SK-N-SH (cell line): ENCODE results near the gene EMP2. TPM values are rescaled to one million over a fixed set of nuclear protein-coding genes. Genes with fewer than 3 reads are reported as not detected.

ENCODE experiments used
- CTCF ChIA-PET: fragments of 300-600, 350-600 bp; formaldehyde crosslinking; extraction: SDS; loops from one replicate; lab custom pipeline; 2021; lab: Yijun Ruan, JAX
- POLR2A ChIA-PET: fragments of 350-600 bp; sonication (Branson Sonifier 250); formaldehyde crosslinking; extraction: SDS; loops from one replicate; lab custom pipeline; 2020; ENCODE audit warnings: antibody characterized with exemption, inconsistent platforms; lab: Yijun Ruan, JAX
- DNase-seq: peaks from one replicate; pipeline ENCODE4 v3.0.0; 2012
- H2AFZ ChIP-seq: fragments of 200-600 bp; sonication (generic); 2 replicates; pipeline ENCODE4 v1.8.1; 2016; ENCODE audit warnings: antibody characterized with exemption, mild to moderate bottlenecking, low read depth
- H3F3A ChIP-seq: fragments of 200-600 bp; sonication (generic); replicated peaks from 2 replicates; pipeline ENCODE3; 2016; ENCODE audit warnings: antibody characterized with exemption, mild to moderate bottlenecking; ENCODE audit not compliant: insufficient read depth
- H3K27ac ChIP-seq, 2 experiments: fragments of 200-500 bp in 1 of 2; fragments of 200-600 bp in 1 of 2; sonication (Bioruptor generic) in 1 of 2; sonication (generic), shearing (Covaris generic) in 1 of 2; 2 replicates each; pipeline versions ENCODE4 v1.5.1 to v1.6.1; 2014 to 2016; ENCODE audit warnings: low read depth in 2 of 2, inconsistent platforms in 1 of 2, low read length in 1 of 2, mild to moderate bottlenecking in 1 of 2, mixed read lengths in 1 of 2
- H3K27me3 ChIP-seq: fragments of 200-600 bp; sonication (generic), shearing (Covaris generic); 2 replicates; pipeline ENCODE4 v1.6.1; 2016; ENCODE audit warnings: mixed run types; ENCODE audit not compliant: insufficient read depth
- H3K36me3 ChIP-seq, 2 experiments: fragments of 200-500 bp in 1 of 2; fragments of 200-600 bp in 1 of 2; sonication (Bioruptor generic) in 1 of 2; sonication (generic) in 1 of 2; replicated peaks in 1 of 2; 2 replicates each; pipeline versions ENCODE3 to v1.5.1; 2014 to 2016; ENCODE audit warnings: low read length in 1 of 2, mild to moderate bottlenecking in 1 of 2; ENCODE audit not compliant: insufficient read depth in 2 of 2, control insufficient read depth in 1 of 2
- H3K4me1 ChIP-seq, 2 experiments: fragments of 200-500 bp in 1 of 2; fragments of 200-600 bp in 1 of 2; sonication (Bioruptor generic) in 1 of 2; sonication (generic), shearing (Covaris generic) in 1 of 2; 2 replicates each; pipeline versions ENCODE4 v1.5.1 to v1.6.1; 2014 to 2016; ENCODE audit warnings: low read depth in 1 of 2, low read length in 1 of 2, mixed run types in 1 of 2; ENCODE audit not compliant: insufficient read depth in 2 of 2, control insufficient read depth in 1 of 2
- H3K4me2 ChIP-seq: fragments of 200-600 bp; sonication (generic), shearing (Covaris generic); 2 replicates; pipeline ENCODE4 v1.6.1; 2017; ENCODE audit warnings: mixed run types
- H3K4me3 ChIP-seq, 2 experiments: fragments of 200-500 bp in 1 of 2; fragments of 200-600 bp in 1 of 2; sonication (Bioruptor generic) in 1 of 2; sonication (generic), shearing (Covaris generic) in 1 of 2; 2 replicates each; pipeline versions ENCODE4 v1.5.1 to v1.8.1; 2014 to 2016; ENCODE audit warnings: low read depth in 2 of 2, inconsistent platforms in 1 of 2, low read length in 1 of 2, mild to moderate bottlenecking in 1 of 2, mixed read lengths in 1 of 2, moderate library complexity in 1 of 2
- H3K79me2 ChIP-seq: fragments of 200-600 bp; sonication (generic); 2 replicates; pipeline ENCODE4 v1.8.1; 2017; ENCODE audit warnings: mild to moderate bottlenecking; ENCODE audit not compliant: insufficient read depth
- H3K9ac ChIP-seq: fragments of 200-600 bp; sonication (generic); 2 replicates; pipeline ENCODE4 v1.6.1; 2017; ENCODE audit warnings: mixed run types
- H3K9me2 ChIP-seq: fragments of 200-600 bp; sonication (generic); 2 replicates; pipeline ENCODE4 v1.6.1; 2017; ENCODE audit warnings: mixed run types
- H3K9me3 ChIP-seq: fragments of 200-600 bp; sonication (generic); 2 replicates; pipeline ENCODE4 v1.6.1; 2017; ENCODE audit warnings: mixed run types, mild to moderate bottlenecking, moderate library complexity
- H4K20me1 ChIP-seq: fragments of 200-600 bp; sonication (generic); 2 replicates; pipeline ENCODE4 v1.6.1; 2017; ENCODE audit warnings: mild to moderate bottlenecking, mixed run types; ENCODE audit not compliant: insufficient read depth
- EP300 ChIP-seq, 2 experiments: IDR thresholded peaks; 2 replicates each; pipeline versions ENCODE4 v1.4.0 to v1.6.1; 2012; ENCODE audit warnings: borderline replicate concordance in 1 of 2, low read depth in 1 of 2, low read length in 1 of 2
- EZH2phosphoT487 ChIP-seq: fragments of 200-600 bp; sonication (generic); IDR thresholded peaks from 2 replicates; pipeline ENCODE4 v1.6.1; 2017; ENCODE audit warnings: low read depth, mixed run types, mild to moderate bottlenecking, antibody characterized with exemption, moderate library complexity, borderline replicate concordance
- FOSL2 ChIP-seq: IDR thresholded peaks from 2 replicates; pipeline ENCODE4 v1.4.0; 2012; ENCODE audit warnings: low read depth, mild to moderate bottlenecking, moderate library complexity, borderline replicate concordance
- FOXM1 ChIP-seq: IDR thresholded peaks from 2 replicates; pipeline ENCODE4 v1.4.0; 2012; ENCODE audit warnings: low read depth, mild to moderate bottlenecking
- GABPA ChIP-seq: IDR thresholded peaks from 2 replicates; pipeline ENCODE4 v1.4.0; 2012; ENCODE audit warnings: low read depth, mild to moderate bottlenecking
- MXI1 ChIP-seq: IDR thresholded peaks from 2 replicates; pipeline ENCODE4 v1.6.1; 2012; ENCODE audit warnings: mild to moderate bottlenecking, low read depth, low read length, improper control_type of control experiment
- POLR2AphosphoS5 ChIP-seq: IDR thresholded peaks from 2 replicates; pipeline ENCODE4 v1.6.1; 2012; ENCODE audit warnings: low read depth, low read length
- RAD21 ChIP-seq: IDR thresholded peaks from 2 replicates; pipeline ENCODE4 v1.6.1; 2012; ENCODE audit warnings: mild to moderate bottlenecking, low read length
- RCOR1 ChIP-seq: fragments of 150-350 bp; IDR thresholded peaks from 2 replicates; pipeline ENCODE4 v1.6.1; 2017; ENCODE audit warnings: antibody characterized with exemption, low read length
- RFX5 ChIP-seq: IDR thresholded peaks from 2 replicates; pipeline ENCODE4 v1.6.1; 2012; ENCODE audit warnings: mild to moderate bottlenecking, improper control_type of control experiment, low read length
- RXRA ChIP-seq: IDR thresholded peaks from 2 replicates; pipeline ENCODE4 v1.4.0; 2012; ENCODE audit warnings: low read depth, mild to moderate bottlenecking, borderline replicate concordance
- SIN3A ChIP-seq: IDR thresholded peaks from 2 replicates; pipeline ENCODE4 v1.6.1; 2012; ENCODE audit warnings: low read depth, mild to moderate bottlenecking, low read length, moderate library complexity, borderline replicate concordance
- TCF12 ChIP-seq: IDR thresholded peaks from 2 replicates; pipeline ENCODE4 v1.4.0; 2012
- YY1 ChIP-seq: IDR thresholded peaks from 2 replicates; pipeline ENCODE4 v1.4.0; 2012; ENCODE audit warnings: low read depth, mild to moderate bottlenecking
- WGBS: methylation state at CpG from one replicate; pipeline ENCODE4 v1.1.6; 2017; ENCODE audit warnings: low lambda C conversion rate; 5-methylcytosine and 5-hydroxymethylcytosine counted together
- polyA plus RNA-seq, 3 experiments: library from polyadenylated mRNA; depleted of rRNA; stranded (reverse); fragments of >200 nt; gene quantifications; 2 replicates each; pipeline ENCODE4 v1.2.3, GENCODE V29; 2012
- TF ChIP-seq, protein P1 (sequence below): IDR thresholded peaks from 2 replicates; pipeline ENCODE4 v1.4.0; 2012; ENCODE audit warnings: low read depth, borderline replicate concordance
- TF ChIP-seq, protein P2 (sequence below): IDR thresholded peaks from 2 replicates; pipeline ENCODE4 v1.4.0; 2012; ENCODE audit warnings: low read depth, borderline replicate concordance
- TF ChIP-seq, protein P3 (sequence below): IDR thresholded peaks from 2 replicates; pipeline ENCODE4; 2012
- TF ChIP-seq, protein P4 (sequence below): fragments of 150-350 bp; IDR thresholded peaks from 2 replicates; pipeline ENCODE4 v1.6.1; 2016; ENCODE audit warnings: mild to moderate bottlenecking, low read depth, low read length
- TF ChIP-seq, protein P5 (sequence below): IDR thresholded peaks from 2 replicates; pipeline ENCODE4 v1.4.0; 2012; ENCODE audit warnings: low read depth
- TF ChIP-seq, protein P6 (sequence below): fragments of 200-600 bp; sonication (generic); IDR thresholded peaks from 2 replicates; pipeline ENCODE4 v1.6.1; 2017; ENCODE audit warnings: antibody characterized with exemption, mild to moderate bottlenecking, moderate library complexity

Gene EMP2
- polyA plus RNA-seq, 1 of the 3 experiments (the other 2 are of a cell fraction) = 4.3 TPM

DNA sequence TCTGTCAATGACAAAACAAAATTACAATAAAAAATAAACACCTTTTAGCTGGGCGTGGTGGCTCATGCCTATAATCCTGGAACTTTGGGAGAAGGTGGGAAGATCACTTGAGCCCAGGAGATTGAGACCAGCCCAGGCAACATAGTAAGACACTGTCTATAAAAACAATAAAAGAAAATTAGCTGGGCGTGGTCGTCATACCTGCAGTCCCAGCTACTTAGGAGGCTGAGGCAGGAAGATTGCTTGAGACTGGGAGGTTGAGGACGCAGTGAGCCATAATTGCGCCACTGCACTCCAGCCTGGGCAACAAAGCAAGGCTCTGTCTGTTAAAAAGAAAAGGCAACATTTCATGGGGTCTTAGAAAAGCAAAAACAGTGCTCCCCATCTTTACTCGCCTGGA is 32.7 kb downstream of the EMP2 start:
- Histone ChIP-seq H3K9ac (no peak overlapping the region), H3K27me3 (no peaks in the 10 kb centered on the region), H3K4me2 (no peak overlapping the region), H4K20me1 (no peaks in the 10 kb centered on the region), H3K4me3 (no peak overlapping the region), H3F3A (no peaks in the 10 kb centered on the region), H3K9me3 (no peaks in the 10 kb centered on the region), H3K79me2 (no peaks in the 10 kb centered on the region), H3K4me1 (peaks cover 0 to 8% of the 10 kb centered on the region in 2 experiments; a peak in 1 of 4 replicates), H3K36me3 (no peaks in the 10 kb centered on the region), H3K9me2 (no peaks in the 10 kb centered on the region), H3K27ac (no peak overlapping the region), H2AFZ (no peak overlapping the region)
- CTCF ChIA-PET = no interaction called here
- TF ChIP-seq EP300 (IDR thresholded peaks at IDR 0.05; ENCODE audit: borderline replicate concordance in 1 of 2, low read depth in 1 of 2, low read length in 1 of 2) = no peak
- POLR2A ChIA-PET = no interaction called here
- DNase-seq = no peak
- 90% methylated on average over 6 of the region's 6 CpGs for WGBS

DNA sequence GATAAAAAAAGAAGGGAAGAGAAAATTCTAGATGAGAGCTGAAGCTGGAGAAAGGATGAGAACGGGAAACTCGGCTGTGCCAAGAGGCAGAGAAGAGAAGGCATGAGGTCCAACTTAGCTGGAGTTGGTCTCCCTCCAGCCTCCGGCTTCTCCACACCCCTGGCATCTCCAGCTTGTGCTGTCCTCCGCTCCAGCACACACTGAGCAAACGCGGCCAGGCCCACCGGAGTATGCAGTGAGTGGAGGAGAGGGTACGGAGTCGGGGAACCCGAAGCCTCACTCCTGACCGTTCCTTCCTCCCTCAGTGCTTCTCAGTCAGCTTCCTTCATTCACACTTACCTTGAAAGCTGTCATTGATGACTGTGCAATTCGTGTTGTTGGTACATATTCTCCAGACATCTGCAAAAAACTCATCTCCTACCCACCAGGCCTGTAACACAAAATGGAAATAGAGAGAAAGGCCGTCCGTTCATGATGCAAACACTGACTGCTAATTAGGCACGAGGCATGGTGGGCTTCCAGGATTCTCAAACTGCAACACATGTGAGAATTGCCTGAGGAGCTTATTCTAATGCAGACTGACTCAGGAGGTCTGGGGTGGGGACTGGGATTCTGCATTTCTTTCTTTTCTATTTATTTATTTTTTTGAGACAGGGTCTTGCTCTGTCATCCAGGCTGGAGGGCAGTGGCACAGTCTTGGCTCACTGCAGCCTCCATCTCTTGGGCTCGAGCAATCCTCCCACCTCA is 37.0 kb downstream of the EMP2 start:
- Histone ChIP-seq H3K9me2 (no peaks in the 10 kb centered on the region), H3F3A (no peaks in the 10 kb centered on the region), H3K4me3 (no peak overlapping the region), H3K9me3 (no peaks in the 10 kb centered on the region), H3K9ac (no peak overlapping the region), H4K20me1 (no peaks in the 10 kb centered on the region), H3K4me1 (peaks cover 0 to 9% of the 10 kb centered on the region in 2 experiments; a peak in 1 of 4 replicates), H3K4me2 (no peak overlapping the region), H2AFZ (no peak overlapping the region), H3K36me3 (no peaks in the 10 kb centered on the region), H3K79me2 (no peaks in the 10 kb centered on the region), H3K27me3 (no peaks in the 10 kb centered on the region), H3K27ac (no peak overlapping the region)
- no peak for TF ChIP-seq FOSL2
- TF ChIP-seq, protein P1, sequence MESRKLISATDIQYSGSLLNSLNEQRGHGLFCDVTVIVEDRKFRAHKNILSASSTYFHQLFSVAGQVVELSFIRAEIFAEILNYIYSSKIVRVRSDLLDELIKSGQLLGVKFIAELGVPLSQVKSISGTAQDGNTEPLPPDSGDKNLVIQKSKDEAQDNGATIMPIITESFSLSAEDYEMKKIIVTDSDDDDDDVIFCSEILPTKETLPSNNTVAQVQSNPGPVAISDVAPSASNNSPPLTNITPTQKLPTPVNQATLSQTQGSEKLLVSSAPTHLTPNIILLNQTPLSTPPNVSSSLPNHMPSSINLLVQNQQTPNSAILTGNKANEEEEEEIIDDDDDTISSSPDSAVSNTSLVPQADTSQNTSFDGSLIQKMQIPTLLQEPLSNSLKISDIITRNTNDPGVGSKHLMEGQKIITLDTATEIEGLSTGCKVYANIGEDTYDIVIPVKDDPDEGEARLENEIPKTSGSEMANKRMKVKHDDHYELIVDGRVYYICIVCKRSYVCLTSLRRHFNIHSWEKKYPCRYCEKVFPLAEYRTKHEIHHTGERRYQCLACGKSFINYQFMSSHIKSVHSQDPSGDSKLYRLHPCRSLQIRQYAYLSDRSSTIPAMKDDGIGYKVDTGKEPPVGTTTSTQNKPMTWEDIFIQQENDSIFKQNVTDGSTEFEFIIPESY = no peak
- TF ChIP-seq MXI1 = no peak
- TF ChIP-seq, protein P2, sequence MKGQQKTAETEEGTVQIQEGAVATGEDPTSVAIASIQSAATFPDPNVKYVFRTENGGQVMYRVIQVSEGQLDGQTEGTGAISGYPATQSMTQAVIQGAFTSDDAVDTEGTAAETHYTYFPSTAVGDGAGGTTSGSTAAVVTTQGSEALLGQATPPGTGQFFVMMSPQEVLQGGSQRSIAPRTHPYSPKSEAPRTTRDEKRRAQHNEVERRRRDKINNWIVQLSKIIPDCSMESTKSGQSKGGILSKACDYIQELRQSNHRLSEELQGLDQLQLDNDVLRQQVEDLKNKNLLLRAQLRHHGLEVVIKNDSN = no peak
- TF ChIP-seq SIN3A = no peak
- no peak for TF ChIP-seq FOXM1
- no peak for TF ChIP-seq RXRA
- TF ChIP-seq, protein P3, sequence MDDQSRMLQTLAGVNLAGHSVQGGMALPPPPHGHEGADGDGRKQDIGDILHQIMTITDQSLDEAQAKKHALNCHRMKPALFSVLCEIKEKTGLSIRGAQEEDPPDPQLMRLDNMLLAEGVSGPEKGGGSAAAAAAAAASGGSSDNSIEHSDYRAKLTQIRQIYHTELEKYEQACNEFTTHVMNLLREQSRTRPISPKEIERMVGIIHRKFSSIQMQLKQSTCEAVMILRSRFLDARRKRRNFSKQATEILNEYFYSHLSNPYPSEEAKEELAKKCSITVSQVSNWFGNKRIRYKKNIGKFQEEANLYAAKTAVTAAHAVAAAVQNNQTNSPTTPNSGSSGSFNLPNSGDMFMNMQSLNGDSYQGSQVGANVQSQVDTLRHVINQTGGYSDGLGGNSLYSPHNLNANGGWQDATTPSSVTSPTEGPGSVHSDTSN = no peak
- TF ChIP-seq, protein P4, sequence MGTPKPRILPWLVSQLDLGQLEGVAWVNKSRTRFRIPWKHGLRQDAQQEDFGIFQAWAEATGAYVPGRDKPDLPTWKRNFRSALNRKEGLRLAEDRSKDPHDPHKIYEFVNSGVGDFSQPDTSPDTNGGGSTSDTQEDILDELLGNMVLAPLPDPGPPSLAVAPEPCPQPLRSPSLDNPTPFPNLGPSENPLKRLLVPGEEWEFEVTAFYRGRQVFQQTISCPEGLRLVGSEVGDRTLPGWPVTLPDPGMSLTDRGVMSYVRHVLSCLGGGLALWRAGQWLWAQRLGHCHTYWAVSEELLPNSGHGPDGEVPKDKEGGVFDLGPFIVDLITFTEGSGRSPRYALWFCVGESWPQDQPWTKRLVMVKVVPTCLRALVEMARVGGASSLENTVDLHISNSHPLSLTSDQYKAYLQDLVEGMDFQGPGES = no peak
- TF ChIP-seq RFX5 = no peak
- no peak for TF ChIP-seq TCF12
- TF ChIP-seq RCOR1 = no peak
- TF ChIP-seq RAD21 = no peak
- TF ChIP-seq, protein P5, sequence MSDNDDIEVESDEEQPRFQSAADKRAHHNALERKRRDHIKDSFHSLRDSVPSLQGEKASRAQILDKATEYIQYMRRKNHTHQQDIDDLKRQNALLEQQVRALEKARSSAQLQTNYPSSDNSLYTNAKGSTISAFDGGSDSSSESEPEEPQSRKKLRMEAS = no peak
- TF ChIP-seq EZH2phosphoT487 = no peak
- no peak for TF ChIP-seq GABPA
- TF ChIP-seq, protein P6, sequence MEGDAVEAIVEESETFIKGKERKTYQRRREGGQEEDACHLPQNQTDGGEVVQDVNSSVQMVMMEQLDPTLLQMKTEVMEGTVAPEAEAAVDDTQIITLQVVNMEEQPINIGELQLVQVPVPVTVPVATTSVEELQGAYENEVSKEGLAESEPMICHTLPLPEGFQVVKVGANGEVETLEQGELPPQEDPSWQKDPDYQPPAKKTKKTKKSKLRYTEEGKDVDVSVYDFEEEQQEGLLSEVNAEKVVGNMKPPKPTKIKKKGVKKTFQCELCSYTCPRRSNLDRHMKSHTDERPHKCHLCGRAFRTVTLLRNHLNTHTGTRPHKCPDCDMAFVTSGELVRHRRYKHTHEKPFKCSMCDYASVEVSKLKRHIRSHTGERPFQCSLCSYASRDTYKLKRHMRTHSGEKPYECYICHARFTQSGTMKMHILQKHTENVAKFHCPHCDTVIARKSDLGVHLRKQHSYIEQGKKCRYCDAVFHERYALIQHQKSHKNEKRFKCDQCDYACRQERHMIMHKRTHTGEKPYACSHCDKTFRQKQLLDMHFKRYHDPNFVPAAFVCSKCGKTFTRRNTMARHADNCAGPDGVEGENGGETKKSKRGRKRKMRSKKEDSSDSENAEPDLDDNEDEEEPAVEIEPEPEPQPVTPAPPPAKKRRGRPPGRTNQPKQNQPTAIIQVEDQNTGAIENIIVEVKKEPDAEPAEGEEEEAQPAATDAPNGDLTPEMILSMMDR = no peak
- TF ChIP-seq YY1 = no peak
- no peak for TF ChIP-seq POLR2AphosphoS5
- 91% methylated on average over 16 of the region's 16 CpGs for WGBS
- ChIA-PET CTCF (interaction anchor here (1.3 to 1.8 kb wide), 4 partner anchors 20 to 194 kb away, joined by 3 to 6 read pairs (median 4); no protein-coding TSS in a partner anchor), POLR2A (no interaction called here)
- DNase-seq = no peak
